NCI-H146 treated with DMSO at 0.1 percent for 48 hours (cell line): ENCODE results near the gene LPCAT1.
"Not testable (repeated sequence)": the region's sequence is repeated elsewhere in the genome, so short reads cannot be mapped to it uniquely, and the experiment has no call there.

Experiments
- DNase-seq: peaks from one replicate; lab custom pipeline; 2025; ENCODE audit not compliant: unreplicated experiment; lab: John Stamatoyannopoulos, UW

Gene LPCAT1

GRCh38 chr5:1541702-1542400 is 18.1 kb upstream of the LPCAT1 start:
- no peak for DNase-seq

- DNase-seq = no peak
Observed at GRCh38 chr5:1540831-1541701, 17.3 kb upstream of the LPCAT1 start.

- DNase-seq = no peak
Observed at GRCh38 chr5:1540166-1540565, 16.4 kb upstream of the LPCAT1 start.

- DNase-seq = not testable (repeated sequence)
Observed at GRCh38 chr5:1539393-1540161, 15.8 kb upstream of the LPCAT1 start.

GRCh38 chr5:1538741-1539392 is 15.1 kb upstream of the LPCAT1 start:
- DNase-seq = no peak

GRCh38 chr5:1538276-1538675 is 14.5 kb upstream of the LPCAT1 start:
- no peak for DNase-seq

GRCh38 chr5:1537603-1538154 is 13.9 kb upstream of the LPCAT1 start:
- no peak for DNase-seq

GRCh38 chr5:1536871-1537602 is 13.3 kb upstream of the LPCAT1 start:
- no peak for DNase-seq

- DNase-seq = no peak
Observed at GRCh38 chr5:1536322-1536845, 12.6 kb upstream of the LPCAT1 start.

- no peak for DNase-seq
Observed at GRCh38 chr5:1535646-1536045, 11.9 kb upstream of the LPCAT1 start.

- no peak for DNase-seq
Observed at GRCh38 chr5:1532384-1532783, 8.6 kb upstream of the LPCAT1 start.

GRCh38 chr5:1529498-1529897 is 5.7 kb upstream of the LPCAT1 start:
- DNase-seq = no peak

- no peak for DNase-seq
Observed at GRCh38 chr5:1527533-1528205, 3.9 kb upstream of the LPCAT1 start.

- no peak for DNase-seq
Observed at GRCh38 chr5:1526681-1527131, 2.9 kb upstream of the LPCAT1 start.

- DNase-seq = no peak
Observed at GRCh38 chr5:1526190-1526631, 2.5 kb upstream of the LPCAT1 start.

GRCh38 chr5:1525624-1526189 is 1.9 kb upstream of the LPCAT1 start:
- no peak for DNase-seq

GRCh38 chr5:1524799-1525623 is 1.3 kb upstream of the LPCAT1 start:
- DNase-seq = no peak

- no peak for DNase-seq
Observed at GRCh38 chr5:1524481-1524798, 680 bp upstream of the LPCAT1 start.
